Measurements from ENCODE around the gene MAPKBP1. TPM values are rescaled to one million over a fixed set of nuclear protein-coding genes. Genes with fewer than 3 reads are reported as not detected.

Gene MAPKBP1
- total RNA-seq, 1 experiment from 2014 or later: 14.5 TPM

DNA sequence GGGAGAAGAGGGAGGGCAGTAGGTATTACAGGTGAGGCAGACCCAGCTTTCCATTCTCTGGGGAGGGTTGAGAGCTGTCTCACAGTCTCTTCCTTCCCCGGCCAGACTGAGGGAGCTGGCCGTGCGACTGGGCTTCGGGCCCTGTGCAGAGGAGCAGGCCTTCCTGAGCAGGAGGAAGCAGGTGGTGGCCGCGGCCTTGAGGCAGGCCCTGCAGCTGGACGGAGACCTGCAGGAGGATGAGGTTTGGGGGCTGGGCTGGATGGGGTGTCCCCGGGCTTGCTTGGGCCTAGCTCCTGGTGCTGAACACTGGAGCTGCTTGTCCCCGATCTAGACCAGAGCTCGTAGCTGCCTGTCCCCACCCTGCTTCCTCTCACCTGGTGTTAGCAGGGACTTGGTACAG is 69.3 kb downstream of the MAPKBP1 start:
- no peak for ATAC-seq
- no peaks in the 10 kb centered on the region for H3K9me3 Mint-ChIP-seq
- H3K27ac Mint-ChIP-seq: no peak overlapping the region
- H3K4me1 Mint-ChIP-seq: no peaks in the 10 kb centered on the region
- ChIA-PET POLR2A (no interaction called here), CTCF (interaction anchor here (0.9 to 1.2 kb wide), 2 partner anchors 61 to 69 kb away, joined by 3 read pairs; partner anchors contain the start of gene MAPKBP1)
- no peak for TF ChIP-seq ZNF317 (CRISPR knock-in tag; IDR thresholded peaks at IDR 0.05; ENCODE audit: borderline replicate concordance, low read depth)
- TF ChIP-seq, protein P1, sequence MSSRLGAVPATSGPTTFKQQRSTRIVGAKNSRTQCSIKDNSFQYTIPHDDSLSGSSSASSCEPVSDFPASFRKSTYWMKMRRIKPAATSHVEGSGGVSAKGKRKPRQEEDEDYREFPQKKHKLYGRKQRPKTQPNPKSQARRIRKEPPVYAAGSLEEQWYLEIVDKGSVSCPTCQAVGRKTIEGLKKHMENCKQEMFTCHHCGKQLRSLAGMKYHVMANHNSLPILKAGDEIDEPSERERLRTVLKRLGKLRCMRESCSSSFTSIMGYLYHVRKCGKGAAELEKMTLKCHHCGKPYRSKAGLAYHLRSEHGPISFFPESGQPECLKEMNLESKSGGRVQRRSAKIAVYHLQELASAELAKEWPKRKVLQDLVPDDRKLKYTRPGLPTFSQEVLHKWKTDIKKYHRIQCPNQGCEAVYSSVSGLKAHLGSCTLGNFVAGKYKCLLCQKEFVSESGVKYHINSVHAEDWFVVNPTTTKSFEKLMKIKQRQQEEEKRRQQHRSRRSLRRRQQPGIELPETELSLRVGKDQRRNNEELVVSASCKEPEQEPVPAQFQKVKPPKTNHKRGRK (CRISPR knock-in tag; IDR thresholded peaks at IDR 0.05; ENCODE audit: borderline replicate concordance): no peak
- TF ChIP-seq HMGA2 (CRISPR knock-in tag; IDR thresholded peaks at IDR 0.05): no peak
- TF ChIP-seq, protein P2, sequence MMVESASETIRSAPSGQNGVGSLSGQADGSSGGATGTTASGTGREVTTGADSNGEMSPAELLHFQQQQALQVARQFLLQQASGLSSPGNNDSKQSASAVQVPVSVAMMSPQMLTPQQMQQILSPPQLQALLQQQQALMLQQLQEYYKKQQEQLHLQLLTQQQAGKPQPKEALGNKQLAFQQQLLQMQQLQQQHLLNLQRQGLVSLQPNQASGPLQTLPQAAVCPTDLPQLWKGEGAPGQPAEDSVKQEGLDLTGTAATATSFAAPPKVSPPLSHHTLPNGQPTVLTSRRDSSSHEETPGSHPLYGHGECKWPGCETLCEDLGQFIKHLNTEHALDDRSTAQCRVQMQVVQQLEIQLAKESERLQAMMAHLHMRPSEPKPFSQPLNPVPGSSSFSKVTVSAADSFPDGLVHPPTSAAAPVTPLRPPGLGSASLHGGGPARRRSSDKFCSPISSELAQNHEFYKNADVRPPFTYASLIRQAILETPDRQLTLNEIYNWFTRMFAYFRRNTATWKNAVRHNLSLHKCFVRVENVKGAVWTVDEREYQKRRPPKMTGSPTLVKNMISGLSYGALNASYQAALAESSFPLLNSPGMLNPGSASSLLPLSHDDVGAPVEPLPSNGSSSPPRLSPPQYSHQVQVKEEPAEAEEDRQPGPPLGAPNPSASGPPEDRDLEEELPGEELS (CRISPR knock-in tag; IDR thresholded peaks at IDR 0.05): no peak
- TF ChIP-seq, protein P3, sequence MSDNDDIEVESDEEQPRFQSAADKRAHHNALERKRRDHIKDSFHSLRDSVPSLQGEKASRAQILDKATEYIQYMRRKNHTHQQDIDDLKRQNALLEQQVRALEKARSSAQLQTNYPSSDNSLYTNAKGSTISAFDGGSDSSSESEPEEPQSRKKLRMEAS (CRISPR knock-in tag; IDR thresholded peaks at IDR 0.05): no peak
- no peak for TF ChIP-seq IRF2 (CRISPR knock-in tag; IDR thresholded peaks at IDR 0.05; ENCODE audit: borderline replicate concordance, low read depth)
- TF ChIP-seq, protein P4, sequence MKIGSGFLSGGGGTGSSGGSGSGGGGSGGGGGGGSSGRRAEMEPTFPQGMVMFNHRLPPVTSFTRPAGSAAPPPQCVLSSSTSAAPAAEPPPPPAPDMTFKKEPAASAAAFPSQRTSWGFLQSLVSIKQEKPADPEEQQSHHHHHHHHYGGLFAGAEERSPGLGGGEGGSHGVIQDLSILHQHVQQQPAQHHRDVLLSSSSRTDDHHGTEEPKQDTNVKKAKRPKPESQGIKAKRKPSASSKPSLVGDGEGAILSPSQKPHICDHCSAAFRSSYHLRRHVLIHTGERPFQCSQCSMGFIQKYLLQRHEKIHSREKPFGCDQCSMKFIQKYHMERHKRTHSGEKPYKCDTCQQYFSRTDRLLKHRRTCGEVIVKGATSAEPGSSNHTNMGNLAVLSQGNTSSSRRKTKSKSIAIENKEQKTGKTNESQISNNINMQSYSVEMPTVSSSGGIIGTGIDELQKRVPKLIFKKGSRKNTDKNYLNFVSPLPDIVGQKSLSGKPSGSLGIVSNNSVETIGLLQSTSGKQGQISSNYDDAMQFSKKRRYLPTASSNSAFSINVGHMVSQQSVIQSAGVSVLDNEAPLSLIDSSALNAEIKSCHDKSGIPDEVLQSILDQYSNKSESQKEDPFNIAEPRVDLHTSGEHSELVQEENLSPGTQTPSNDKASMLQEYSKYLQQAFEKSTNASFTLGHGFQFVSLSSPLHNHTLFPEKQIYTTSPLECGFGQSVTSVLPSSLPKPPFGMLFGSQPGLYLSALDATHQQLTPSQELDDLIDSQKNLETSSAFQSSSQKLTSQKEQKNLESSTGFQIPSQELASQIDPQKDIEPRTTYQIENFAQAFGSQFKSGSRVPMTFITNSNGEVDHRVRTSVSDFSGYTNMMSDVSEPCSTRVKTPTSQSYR (CRISPR knock-in tag; IDR thresholded peaks at IDR 0.05): no peak
- TF ChIP-seq CREB1 (CRISPR knock-in tag; IDR thresholded peaks at IDR 0.05): no peak
- TF ChIP-seq SOX15 (CRISPR knock-in tag; IDR thresholded peaks at IDR 0.05): no peak
- no peak for TF ChIP-seq ETV6 (CRISPR knock-in tag; IDR thresholded peaks at IDR 0.05)
- no peak for TF ChIP-seq NR1H2 (CRISPR knock-in tag; IDR thresholded peaks at IDR 0.05)
- H3K36me3 Mint-ChIP-seq: peaks cover 8% of the 10 kb centered on the region
- no peak for DNase-seq (ENCODE audit: low spot score)
- no peaks in the 10 kb centered on the region for H3K27me3 Mint-ChIP-seq (ENCODE audit: low read depth)
- H3K4me3 Mint-ChIP-seq: no peak overlapping the region

DNA sequence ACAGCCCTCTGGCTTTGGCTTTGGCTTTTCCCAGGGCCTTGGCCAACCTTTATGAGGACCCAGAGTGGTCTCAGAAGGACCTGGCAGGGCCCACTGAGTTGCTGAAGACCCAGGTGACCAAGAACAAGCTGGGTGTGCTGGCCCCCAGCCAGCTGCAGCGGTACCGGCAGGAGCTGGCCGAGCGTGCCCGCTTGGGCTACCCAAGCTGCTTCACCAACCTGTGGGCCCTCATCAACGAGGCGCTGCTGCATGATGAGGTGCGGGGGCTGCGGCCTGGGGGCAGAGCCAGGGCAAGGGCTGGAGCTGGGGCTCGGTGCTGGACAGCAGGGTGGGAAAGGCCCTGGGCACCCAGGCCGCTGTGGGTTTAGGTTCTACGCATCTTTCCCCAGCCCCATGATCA is 70.5 kb downstream of the MAPKBP1 start:
- no peaks in the 10 kb centered on the region for H3K4me1 Mint-ChIP-seq
- peaks cover 10% of the 10 kb centered on the region for H3K36me3 Mint-ChIP-seq
- ATAC-seq: no peak
- ChIA-PET CTCF (interaction anchor here (1.2 kb wide), 2 partner anchors 14 to 70 kb away, joined by 3 read pairs; partner anchors contain the start of gene MAPKBP1), POLR2A (no interaction called here)
- H3K4me3 Mint-ChIP-seq: no peak overlapping the region
- H3K27me3 Mint-ChIP-seq (ENCODE audit: low read depth): no peaks in the 10 kb centered on the region
- TF ChIP-seq, protein P5, sequence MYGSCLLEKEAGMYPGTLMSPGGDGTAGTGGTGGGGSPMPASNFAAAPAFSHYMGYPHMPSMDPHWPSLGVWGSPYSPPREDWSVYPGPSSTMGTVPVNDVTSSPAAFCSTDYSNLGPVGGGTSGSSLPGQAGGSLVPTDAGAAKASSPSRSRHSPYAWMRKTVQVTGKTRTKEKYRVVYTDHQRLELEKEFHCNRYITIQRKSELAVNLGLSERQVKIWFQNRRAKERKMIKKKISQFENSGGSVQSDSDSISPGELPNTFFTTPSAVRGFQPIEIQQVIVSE (CRISPR knock-in tag; IDR thresholded peaks at IDR 0.05; ENCODE audit: borderline replicate concordance): no peak
- TF ChIP-seq SMAD4 (CRISPR knock-in tag; IDR thresholded peaks at IDR 0.05): no peak
- TF ChIP-seq ELF4 (CRISPR knock-in tag; IDR thresholded peaks at IDR 0.05; ENCODE audit: low read depth): no peak
- no peak for TF ChIP-seq RORB (CRISPR knock-in tag; IDR thresholded peaks at IDR 0.05)
- no peak overlapping the region for H3K27ac Mint-ChIP-seq
- no peak for DNase-seq (ENCODE audit: low spot score)
- H3K9me3 Mint-ChIP-seq: no peaks in the 10 kb centered on the region

DNA sequence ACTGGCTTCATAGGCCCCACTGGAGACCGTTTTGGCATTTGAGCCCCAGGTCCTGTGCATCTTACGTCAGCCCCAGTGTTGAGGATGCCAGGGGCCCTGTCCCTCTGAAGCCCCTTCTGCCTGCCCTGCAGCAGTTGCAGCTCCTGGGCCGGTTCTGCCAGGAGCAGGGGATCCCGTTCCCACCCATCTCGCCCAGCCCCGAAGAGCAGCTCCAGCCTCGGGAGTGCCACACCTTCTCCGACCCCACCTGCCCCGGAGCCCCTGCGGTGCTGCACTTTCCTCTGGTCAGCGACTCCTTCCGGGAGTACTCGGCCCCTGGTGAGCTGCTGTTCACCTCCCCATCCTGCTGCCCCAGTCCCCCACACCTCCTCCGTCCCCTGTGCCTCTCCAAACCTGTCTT is 72.9 kb downstream of the MAPKBP1 start:
- POLR2A ChIA-PET: no interaction called here
- CTCF ChIA-PET: interaction anchor here (2.1 to 2.5 kb wide), 2 partner anchors 11 to 58 kb away, joined by 8 read pairs; no protein-coding TSS in a partner anchor
- Mint-ChIP-seq H3K9me3 (no peaks in the 10 kb centered on the region), H3K4me1 (no peaks in the 10 kb centered on the region), H3K4me3 (no peak overlapping the region), H3K27me3 (ENCODE audit: low read depth) (no peaks in the 10 kb centered on the region), H3K36me3 (peaks cover 10% of the 10 kb centered on the region), H3K27ac (no peak overlapping the region)
- ATAC-seq (no peak), DNase-seq (ENCODE audit: low spot score) (no peak)
- no peak for TF ChIP-seq ZNF121 (CRISPR knock-in tag; IDR thresholded peaks at IDR 0.05)

All from WTC11 (cell line).